ENCODE data around the gene FST. TPM values are rescaled to one million over a fixed set of nuclear protein-coding genes. Genes with fewer than 3 reads are reported as not detected.

Gene FST
- total RNA-seq, 1 donor from 2014 or later = 16.9 TPM

DNA sequence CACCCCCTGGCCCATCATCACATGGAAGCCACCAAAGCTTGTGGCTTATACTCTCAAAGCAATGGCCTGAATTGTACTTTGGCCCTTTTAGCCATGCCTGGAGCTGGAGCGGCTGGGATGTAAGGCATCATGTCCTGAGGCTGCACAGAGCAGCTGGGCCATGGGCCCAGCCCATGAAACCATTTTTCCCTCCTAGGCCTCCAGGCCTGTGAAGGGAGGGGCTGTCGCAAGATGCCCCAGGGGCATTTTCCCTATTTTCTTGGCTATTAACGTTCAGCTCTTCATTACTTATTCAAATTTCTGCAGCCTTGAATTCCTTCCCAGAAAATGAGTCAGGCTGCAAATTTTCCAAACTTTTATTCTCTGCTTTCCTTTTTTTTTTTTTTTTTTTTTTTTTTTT, 27.7 kb downstream of the FST start:
- no peak for DNase-seq (ENCODE audit: low spot score)
- no peak for ATAC-seq

DNA sequence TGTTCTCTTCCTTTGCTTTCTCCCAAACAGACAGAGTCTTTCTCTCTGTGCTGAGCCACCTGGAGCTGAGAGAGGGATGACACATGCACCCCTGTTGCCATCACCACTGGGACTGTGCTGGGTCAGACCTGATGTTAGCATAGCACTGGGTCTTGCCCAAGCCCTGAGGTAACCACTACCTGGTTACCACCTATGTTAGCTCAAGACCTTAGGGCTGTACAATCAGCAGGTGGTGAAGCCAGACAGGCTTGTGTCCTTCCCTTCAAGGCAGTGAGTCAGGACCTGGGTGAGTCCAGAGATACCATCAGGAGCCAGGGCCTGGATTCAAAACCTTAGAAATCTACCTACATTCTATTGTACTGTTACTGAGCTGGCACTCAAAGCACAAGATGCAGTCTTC, 32.1 kb downstream of the FST start:
- DNase-seq (ENCODE audit: low spot score) (no peak), ATAC-seq (no peak)

DNA sequence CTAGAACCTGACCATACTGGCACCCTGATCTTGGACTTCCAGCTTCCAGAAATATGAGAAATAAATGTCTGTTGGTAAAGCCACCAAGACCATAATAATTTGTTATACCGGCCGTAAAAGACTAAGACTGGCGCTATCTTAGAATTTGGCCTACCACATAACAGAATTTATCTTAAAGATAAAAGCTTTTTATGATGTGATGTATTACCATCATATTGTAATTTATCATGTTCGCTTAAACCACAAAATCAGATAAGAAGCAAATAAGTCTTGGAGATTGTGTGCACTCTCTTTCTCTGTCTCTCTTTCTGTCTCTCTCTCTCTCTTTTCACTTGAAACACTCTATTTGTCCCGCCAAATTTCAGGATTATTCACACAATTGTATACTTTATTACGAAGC, 35.6 kb downstream of the FST start:
- ATAC-seq (no peak), DNase-seq (ENCODE audit: low spot score) (no peak)

DNA sequence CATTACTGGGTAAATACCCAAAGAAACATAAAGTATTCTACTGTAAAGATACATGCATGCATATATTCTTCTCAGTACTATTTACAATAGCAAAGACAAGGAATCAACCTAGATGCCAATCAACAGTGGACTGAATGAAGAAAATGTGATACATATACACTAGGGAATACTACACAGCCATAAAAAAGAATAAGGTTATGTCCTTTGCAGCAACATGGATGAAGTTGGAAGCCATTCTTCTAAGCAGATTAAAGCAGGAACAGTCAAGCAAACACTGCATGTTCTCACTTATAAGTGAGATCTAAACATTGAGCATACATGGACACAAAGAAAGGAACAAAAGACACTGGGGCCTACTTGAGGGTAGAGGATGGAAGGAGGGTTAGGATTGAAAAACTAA, 40.4 kb downstream of the FST start:
- DNase-seq (ENCODE audit: low spot score) = no peak
- no peak for ATAC-seq

Other genes starting within 250 kb of the FST start
- gene NDUFS4, start 80.0 kb downstream of the FST start, total RNA-seq = 44.7 TPM